GM21423 (cell line): ENCODE measurements around the gene NUDT1.

Source experiments
- ATAC-seq: cut with Tn5 transposase; IDR thresholded peaks from one replicate; pipeline ENCODE4 v1.9.1; 2021; ENCODE audit warnings: mild to moderate bottlenecking, moderate library complexity; ENCODE audit not compliant: unreplicated experiment

NUDT1 gene

DNA sequence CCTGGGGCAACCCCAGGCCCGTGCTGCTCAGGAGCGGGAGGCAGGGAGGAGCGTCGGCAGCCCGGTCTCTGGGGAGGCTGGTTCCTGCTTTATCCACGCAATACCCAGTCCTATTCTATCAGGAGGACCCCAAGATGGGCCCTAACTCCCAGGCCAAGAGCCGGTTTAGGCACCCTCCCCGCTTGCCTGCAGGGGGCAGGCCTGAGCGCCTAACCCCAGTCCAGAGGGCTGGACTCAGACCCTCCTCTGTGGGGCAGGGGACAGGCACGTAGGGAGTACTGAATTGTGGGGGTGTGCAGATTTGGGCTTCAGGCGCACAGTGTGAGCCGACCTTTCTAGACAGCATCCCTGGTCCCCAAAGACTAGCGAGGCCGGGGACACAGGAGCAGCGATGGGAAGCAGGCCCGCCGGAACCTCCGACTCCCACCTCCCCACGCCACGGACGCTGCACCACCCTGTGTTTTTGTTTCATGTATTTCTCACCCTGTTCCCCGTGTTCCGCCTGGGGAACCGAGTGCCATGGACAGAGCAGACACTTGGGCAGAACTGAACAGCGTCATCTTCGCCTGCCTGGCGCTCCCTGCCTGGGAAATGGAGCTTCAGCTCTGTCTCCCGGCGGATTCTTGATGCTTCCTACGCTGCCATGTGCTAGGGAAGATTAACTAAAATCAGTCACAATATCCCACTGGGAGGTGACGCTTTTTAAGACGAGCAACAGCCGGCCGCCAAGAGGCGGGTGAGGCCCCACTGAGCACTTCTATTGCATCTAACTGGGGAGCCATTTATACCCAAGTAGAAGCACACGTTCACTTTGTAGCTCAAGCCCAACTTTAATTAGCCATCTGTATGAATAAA lies 5.3 kb downstream of the NUDT1 start:
- no peak for ATAC-seq

DNA sequence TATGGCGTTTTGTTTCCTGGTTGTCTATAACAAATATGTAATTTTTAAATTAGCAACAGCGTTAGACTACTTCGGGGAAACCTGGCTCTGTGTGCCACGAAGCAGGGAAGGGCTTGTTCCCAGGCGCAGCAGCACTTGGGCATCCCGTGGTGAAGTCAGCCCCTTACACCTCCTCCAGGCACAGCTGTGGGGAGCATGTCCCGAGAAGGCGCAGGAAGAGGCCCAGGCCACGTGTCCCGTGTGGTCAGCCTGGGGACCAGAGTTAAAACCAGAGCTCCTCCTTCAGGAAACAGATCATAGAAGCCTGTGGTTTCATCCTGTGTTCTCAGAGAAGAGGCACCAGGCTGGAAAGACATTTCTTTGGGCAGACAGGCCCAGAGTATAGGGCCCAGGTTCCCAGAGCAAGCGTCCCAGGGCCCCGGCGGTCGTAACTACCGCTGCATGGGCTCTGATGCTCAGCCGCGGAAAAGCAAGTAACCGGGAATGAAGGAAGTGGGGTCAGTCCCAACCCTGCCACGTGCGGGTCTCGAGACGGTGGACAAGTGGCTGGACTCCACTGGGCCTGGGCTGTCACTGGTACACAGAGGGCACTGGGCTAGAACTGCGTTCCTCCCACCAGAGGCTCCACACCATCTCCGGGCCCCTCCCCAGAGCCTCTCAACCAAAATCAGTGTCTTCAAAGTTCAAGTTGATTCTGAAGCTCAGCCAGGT lies 7.1 kb downstream of the NUDT1 start:
- peak; percentile 49 for ATAC-seq

DNA sequence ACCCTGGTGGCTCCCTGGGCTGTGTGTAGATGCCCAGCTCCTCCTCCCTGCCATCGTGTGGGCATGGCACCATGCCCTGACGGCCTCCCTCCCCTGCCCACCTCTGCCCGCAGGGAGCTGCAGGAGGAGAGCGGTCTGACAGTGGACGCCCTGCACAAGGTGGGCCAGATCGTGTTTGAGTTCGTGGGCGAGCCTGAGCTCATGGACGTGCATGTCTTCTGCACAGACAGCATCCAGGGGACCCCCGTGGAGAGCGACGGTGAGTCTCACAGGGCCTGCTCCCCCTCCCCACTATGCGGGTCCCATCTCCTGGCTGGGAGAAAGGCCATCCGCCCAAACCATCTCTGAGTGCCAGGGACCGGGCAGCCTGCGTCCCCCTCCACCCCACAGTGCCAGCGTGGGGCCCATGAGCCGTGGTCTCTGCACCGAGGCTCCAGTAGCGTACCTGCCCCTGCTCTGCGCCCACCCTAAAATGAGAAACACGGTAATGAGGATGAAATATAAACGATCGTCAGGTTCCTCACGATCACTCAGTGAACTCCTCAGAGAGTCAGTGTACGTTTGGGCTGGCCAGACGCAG lies 7.8 kb downstream of the NUDT1 start:
- no peak for ATAC-seq

DNA sequence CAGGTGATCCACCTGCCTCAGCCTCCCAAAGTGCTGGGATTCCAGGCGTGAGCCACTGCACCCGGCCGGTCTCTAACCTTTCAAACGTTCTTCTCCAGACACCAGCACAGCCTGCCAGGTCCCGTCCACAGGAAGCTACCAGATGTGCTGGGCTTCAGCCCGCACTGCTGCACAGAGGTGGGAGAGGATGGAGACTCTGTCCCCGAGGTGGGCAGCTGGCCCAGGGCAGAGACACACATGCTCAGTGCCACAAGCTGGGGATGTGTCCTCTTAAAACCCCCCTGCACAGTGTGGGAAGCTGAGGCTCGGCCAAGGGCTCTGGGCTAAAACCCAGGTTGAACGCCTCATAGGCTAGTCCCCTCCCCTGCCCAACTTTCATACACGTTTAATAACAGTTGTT lies 9.4 kb downstream of the NUDT1 start:
- no peak for ATAC-seq

DNA sequence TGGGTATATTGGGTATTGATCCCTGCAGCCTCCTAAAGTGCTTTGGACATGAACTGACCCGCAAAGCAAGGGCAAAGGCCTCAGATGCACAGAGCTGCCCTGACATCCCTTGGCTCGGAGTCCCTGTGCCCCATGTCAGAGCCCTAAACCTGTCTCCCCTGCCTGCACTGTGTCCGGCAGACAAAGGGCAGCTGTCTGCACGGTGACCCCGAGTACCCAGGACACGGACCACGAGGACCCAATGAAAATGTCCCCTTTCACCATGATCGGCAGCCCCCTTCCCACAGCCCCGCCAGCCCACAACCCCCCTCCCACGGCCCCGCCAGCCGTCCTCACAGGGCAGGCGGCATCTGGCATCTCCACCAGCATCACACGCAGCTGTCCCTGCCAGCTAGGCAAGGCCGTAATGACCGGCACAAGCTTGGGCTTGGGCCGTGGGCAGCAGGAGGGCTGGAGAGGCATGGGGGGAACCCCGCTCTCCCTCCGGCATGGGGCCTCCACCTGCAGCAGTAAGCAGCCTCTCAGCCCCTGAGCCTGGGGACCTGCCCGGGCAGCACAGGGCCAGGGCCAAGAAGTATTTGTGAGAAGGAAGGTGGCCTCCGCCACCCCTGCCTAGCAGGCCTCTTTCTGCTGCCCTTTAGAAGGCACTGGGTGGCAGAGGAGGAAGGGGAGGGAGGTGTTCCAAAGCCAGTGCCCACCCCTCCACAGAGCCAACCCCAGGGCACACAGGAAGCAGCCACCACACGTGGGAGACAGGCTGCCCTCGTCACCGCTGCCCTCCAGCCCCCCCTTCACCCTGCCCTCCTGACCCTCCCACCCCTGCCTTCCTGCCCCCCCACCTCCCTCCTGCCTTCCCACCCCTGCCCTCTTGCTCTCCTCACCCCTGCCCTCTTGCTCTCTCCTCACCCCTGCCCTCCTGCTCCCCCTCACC lies 10.1 kb downstream of the NUDT1 start:
- ATAC-seq, result no peak

DNA sequence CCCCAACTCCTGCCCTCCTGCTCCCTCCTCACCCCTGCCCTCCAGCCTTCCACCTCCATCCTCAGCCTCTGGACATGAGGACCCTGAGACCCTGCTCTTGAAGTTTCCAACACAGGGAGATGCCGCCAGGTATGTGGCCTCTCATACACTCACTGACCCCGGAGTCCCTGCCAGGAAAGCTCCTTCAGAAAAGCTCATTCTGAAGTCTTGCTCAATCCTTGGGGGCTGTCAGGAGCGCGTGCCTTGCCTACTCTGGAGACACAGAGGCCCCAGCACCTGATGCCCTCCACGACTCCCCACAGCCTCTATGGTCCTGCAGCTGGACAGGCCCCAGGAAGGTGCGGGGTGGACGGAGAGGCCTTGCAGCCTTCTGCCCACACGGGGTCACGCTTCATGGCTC lies 11.0 kb downstream of the NUDT1 start:
- no peak for ATAC-seq

DNA sequence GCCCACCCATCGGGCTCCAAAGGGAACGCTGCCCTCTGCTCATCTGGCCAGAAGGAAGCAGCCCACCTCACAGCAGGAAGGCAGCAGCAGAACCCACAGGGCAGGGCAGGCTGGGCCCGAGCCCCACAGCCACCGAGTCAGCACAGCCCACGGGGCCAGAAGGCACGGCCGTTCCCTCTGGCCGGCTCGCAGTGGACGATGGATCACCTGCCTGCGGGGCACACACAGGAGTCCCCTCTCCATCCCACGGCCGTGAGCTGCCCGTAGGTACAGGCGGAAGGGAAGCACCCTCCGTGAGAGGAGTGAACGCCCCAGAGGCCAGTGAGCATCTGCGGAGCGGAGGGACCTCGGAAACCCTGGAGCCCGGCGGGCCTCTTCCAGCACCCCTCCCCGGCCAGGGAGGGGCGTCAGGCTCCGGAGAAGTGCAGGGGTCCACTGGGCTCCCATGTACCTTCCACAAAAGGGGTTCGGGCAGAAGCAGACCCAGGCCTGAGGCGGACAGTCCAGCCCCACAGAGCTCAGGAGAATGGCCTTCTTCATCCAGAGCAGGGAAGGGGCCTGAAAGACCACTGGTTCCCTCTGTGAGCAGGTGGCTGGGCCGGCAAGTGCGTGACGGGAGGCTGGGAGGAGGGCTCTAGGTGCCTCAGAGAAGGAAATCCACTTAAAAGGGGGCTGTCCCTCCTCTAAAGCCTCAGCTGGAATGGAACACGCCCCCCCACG lies 11.7 kb downstream of the NUDT1 start:
- no peak for ATAC-seq

DNA sequence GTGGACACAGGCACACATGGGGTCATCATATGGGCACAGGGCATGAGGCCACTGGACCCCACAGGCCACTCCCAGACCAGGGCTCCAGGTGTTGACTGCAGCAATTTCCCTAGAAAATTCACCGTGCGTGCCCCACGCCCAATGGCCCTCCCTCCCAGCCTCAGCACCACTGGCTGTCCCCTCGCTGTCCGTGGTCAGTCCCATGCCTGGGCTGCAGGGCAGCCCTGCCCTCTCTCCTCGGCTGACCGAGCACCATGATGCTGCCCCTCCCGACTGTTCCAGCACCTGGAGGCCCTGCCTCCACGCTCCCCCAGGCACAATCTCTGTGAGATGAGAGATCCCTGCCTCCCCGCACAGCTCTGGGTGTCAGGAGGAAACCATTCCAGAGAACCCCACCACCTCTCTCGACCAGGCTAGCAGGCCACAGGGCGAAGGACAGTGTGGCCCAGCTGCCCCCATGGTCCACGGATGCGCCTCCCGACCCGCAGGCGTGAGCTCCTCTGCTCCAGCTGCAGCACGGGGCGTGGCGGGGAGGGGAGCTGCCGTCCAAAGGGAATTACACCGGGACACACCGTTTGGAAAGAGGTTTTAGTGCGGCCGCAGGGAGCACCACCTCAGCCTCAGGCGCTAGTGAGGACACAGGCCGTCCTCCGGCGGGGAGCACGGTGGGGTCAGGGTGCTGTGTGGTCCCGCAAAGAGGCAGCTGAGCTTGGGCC lies 12.6 kb downstream of the NUDT1 start:
- no peak for ATAC-seq

DNA sequence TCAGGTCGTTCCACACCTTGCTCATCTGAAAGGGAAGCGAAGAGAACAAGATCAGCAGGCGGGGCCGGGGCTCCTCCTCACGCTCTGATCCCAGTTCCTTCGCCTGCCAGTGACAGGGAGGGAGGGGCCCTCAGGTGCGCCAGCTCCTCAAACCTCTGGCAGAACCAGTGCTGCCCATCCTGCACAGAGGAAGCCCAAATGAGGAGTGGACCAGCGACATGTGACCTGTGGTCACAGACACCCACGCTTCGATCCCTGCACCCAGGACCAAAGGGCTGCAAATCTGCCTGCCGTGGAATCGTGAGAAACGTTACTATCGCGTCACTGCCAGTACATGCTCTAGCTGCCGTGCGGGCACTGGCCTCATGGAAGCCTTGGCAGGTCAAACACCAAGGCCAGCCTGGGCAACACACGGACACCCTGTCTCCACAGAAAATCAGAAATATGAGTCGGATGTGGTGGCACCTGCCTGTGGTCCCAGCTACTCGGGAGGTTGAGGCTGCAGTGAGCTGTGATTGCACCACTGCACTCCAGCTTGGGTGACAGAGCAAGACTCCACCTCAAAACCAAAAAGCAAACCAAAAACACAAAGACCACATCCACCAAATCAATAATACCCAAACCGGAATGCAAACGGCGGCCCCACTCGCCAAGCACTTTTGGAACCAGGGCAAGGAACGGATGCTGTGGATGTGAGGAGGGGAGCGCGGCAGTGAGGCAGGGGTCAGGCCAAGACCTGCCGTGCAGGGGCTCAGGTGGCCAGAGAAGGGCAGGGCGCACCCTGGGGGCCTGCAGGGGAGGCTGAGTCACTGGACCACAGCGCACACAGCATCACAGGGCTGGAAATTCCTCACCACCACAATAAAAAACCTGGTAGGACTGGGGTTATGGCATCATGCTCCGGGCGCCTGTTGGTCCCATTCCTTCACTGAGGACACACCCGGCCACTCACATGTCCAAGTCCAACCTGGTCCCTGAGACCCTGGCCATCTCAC lies 13.4 kb downstream of the NUDT1 start:
- no peak for ATAC-seq

DNA sequence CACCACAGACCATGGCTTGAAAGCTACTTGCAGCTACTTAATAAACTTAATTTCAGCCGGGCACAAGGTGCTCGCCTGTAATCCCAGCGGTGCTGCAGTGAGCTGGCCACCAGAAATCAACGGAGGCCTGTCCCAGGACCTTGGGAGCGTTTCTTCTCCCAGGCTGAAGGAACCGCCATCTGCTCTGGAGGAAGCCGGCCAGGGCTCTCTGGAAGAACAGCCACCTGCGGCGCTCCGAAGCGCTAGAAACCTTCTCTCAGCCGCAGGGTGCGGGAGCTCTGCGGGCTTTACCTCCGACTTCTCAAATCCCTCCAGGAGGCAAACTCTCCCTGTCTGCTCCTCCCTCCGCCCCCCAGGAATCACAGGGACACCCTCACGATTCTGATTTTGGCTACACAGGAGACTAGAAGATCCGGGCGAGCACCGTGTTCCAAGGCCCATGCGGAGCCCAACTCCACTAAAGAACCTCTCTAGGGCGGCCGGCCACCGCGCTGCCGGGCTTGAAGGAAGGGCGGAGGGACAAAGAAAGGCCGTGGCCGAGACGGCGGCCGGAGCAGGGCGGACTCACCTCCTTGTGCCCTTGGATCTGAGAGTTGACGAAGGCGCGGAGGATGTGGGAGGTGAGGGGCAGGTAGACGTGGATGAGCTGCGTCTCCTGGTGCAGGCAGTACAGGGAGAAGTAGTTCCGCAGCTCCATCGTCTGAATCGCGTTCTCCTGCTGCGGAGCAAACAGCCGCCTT lies 14.4 kb downstream of the NUDT1 start:
- ATAC-seq, result no peak

DNA sequence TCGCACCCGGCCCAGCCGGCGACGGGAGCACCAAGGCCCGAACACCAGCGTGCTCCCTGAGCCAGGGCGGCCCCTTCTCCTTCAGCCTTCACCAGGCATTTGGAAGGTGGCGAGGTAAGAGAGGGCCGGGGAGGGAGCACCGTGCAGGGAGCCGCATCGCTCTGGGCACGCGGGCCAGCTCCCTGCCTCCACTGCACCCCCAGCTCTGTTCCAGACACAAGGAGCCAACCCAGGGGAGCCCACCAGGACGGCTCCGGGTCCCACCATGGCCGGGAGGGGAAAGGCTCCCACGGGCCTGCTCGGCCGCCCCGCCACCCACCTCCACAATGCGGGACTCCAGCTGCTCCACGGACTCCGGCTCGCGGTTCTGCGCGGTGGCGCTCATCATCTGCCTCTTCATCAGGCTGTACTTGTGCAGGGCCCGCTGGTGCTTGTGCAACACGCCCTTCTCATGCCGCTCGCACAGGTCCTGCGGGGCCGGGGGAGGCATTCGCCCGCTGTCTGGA lies 15.1 kb downstream of the NUDT1 start:
- no peak for ATAC-seq

DNA sequence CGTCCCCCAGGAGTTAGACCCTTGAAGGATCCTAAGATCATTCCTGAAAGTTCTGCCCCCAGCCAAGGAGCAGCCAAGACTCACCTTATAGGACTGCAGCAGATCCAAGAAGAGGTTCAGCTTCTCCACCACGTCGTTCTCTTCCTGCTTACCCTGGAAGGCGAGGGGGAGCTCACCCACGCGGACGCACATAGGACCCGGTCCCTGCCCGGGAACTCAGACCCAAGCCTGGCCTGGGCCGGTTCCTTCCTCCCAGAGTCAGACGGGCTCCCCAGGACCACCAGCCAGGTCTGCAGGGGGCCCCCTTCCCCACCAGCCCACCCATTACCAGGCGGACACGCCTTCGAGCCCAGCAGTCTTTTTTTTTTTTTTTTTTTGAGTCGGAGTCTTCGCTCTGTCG lies 15.6 kb downstream of the NUDT1 start:
- ATAC-seq, result no peak

DNA sequence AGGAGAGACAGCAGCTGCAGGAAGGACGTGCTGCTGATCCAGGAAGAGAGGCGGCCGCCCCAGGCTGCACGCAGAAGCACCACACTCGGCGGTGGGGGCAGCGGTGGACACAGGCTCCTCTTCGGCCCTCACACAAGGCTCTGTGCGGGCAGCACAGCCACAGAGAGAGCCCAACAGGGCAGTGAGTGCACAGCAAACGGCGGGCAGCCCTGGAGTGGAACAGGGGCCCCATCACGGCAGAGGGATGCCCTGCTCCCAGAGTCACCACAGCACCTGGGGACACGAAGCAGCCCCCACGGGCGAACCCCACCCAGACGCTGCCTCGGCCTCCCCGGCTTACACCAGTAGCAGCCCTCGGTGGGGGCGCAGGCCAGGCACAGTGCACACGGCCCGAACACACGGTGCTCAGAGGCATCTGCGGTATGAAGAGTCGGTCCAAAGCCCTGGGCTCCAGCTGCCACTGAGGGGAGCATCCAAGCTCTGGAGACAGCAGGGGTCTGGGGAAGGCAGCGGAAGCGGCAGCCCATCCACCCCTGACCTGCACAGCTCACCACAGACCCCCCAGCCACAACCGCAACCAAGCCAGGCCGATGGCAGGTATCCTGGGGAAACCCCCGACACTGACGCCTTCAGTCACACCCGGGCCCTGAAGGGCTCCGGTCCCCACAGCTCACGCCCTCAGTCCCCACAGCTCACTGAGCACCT lies 16.8 kb downstream of the NUDT1 start:
- ATAC-seq, result no peak

DNA sequence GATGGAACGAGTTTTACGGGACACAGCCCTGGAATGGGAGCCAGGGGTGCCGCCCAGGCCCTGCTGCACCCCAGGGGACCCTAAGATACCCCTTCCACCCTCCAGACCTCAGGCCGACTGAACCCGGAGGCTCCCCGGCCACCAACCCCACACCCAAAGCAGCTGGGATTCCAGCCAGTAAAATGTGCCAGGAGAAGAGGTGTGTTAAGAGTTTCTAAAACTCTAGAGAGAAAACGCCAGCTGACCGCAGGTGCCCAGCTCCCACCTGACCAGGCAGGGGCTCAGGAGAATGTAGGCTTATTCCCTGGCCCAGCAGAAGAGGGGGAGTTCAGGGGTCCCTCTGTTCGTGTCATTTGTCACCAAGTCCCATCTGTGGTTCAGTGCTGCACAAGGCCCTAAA lies 17.5 kb downstream of the NUDT1 start:
- ATAC-seq, result no peak

DNA sequence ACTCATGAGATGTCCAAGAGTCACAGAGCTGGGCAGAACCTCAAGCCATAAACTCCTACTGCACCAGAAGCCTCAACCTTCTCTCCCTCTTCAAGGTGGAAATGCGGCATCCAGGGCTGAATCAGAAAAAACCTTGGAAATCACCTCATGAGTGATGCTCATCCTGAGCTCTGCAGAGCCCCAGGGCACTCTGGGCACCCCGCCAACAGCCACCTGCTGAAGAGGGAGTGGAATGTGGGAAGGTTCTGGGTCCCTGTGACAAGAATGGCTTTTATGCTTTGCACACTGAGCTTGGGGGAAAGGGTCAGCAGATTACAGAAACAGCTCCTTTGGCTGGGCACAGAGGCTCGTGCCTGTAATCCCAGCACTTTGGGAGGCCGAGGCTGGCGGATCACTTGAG lies 18.8 kb downstream of the NUDT1 start:
- ATAC-seq, result no peak

DNA sequence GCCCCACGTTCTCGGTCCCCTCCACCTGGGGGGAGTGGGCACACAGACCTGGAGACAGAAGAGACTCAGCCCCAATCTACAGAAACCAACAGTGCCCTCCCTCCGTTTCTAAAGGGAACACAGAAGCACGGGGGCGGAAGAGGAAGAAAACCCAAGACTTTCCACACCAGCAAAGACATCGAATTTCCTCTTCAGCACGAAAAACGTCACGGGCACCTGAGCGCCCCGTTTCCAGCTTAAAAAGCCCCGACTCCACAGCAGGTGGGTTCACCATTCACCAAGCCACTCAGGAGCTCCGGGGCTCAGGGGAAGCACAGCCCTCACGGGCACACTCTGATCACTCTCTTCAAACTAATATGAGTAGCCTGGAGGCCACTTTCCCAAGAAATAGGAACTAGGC lies 19.6 kb downstream of the NUDT1 start:
- no peak for ATAC-seq

DNA sequence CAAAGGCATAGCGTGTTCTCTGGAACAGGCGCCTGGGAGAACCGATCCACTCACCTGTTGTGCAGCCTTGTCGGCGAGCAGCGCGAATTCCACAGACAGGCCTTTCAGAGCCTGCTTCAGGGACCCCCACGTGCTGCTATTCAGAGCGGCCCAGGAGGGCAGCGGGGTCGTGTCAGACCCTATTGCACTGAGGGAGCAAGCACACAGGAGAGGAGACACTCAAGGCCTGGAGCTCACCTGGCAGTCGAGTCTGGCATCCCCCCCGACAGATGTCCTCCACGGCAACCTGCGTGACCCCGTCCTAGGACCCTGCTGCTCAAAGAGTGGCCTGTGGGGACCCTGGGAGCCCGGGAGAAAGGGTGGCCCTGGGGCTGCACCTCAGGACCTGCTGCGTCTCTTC lies 21.1 kb downstream of the NUDT1 start:
- ATAC-seq, result no peak
